HEK293T (cell line): Measurements from ENCODE around the gene PATE1.
"Not testable (repeated sequence)": the region's sequence is repeated elsewhere in the genome, so short reads cannot be mapped to it uniquely, and the experiment has no call there.

Source experiments
- BHLHE40 ChIP-seq: fragments of 450-650 bp; IDR thresholded peaks from 2 replicates; pipeline ENCODE4 v1.6.1; 2016; ENCODE audit warnings: mild to moderate bottlenecking, moderate library complexity, borderline replicate concordance
- FOXA1 ChIP-seq: fragments of 450-650 bp; IDR thresholded peaks from 2 replicates; pipeline ENCODE4 v1.6.1; 2016; ENCODE audit warnings: mild to moderate bottlenecking
- FOXK2 ChIP-seq: fragments of 450-650 bp; IDR thresholded peaks from 2 replicates; pipeline ENCODE4 v1.6.1; 2016; ENCODE audit warnings: mild to moderate bottlenecking
- FOXM1 ChIP-seq: fragments of 450-650 bp; IDR thresholded peaks from 2 replicates; pipeline ENCODE4 v1.6.1; 2017; ENCODE audit warnings: mild to moderate bottlenecking, borderline replicate concordance
- NFRKB ChIP-seq: fragments of 450-650 bp; IDR thresholded peaks from 2 replicates; pipeline ENCODE4 v1.6.1; 2016; ENCODE audit warnings: mild to moderate bottlenecking, moderate library complexity
- SP1 ChIP-seq: fragments of 450-650 bp; IDR thresholded peaks from 2 replicates; pipeline ENCODE4 v1.6.1; 2017
- SUZ12 ChIP-seq: fragments of 450-650 bp; IDR thresholded peaks from 2 replicates; pipeline ENCODE4 v1.6.1; 2016; ENCODE audit warnings: mild to moderate bottlenecking
- TARDBP ChIP-seq: fragments of 450-650 bp; IDR thresholded peaks from 2 replicates; pipeline ENCODE4 v1.6.1; 2016
- ZNF384 ChIP-seq: fragments of 450-650 bp; IDR thresholded peaks from 2 replicates; pipeline ENCODE4 v1.6.1; 2016

GRCh38 chr11:125704686-125705085 is 41.4 kb upstream of the PATE1 start:
- TF ChIP-seq SP1, FOXM1, FOXK2, SUZ12, TARDBP, FOXA1, BHLHE40, NFRKB, ZNF384: not testable (repeated sequence)
